H1 (cell line): Measurements from ENCODE around the gene C9orf40. TPM values are rescaled to one million over a fixed set of nuclear protein-coding genes. Genes with fewer than 3 reads are reported as not detected.

Source experiments
- CTCF ChIA-PET: fragments of 300-600 bp; sonication (Branson Sonifier 250); formaldehyde crosslinking; loops from one replicate; lab custom pipeline; 2021; ENCODE audit not compliant: partially characterized antibody; lab: Charles Lee
- POLR2A ChIA-PET: fragments of 300-600 bp; sonication (Branson Sonifier 250); formaldehyde crosslinking; loops from one replicate; lab custom pipeline; 2021; ENCODE audit warnings: inconsistent platforms; ENCODE audit not compliant: partially characterized antibody; lab: Charles Lee
- DNase-seq, 2 experiments: peaks; one replicate each; pipeline versions ENCODE4 v3.0.0 to v3.0.0-alpha.2; 2010 to 2022; ENCODE audit warnings: low spot score in 2 of 2, low read depth in 1 of 2, mixed read lengths in 1 of 2
- FAIRE-seq: peaks from 2 replicates; lab custom pipeline; 2011; peaks lifted over from hg19 to GRCh38; lab: Jason Lieb, UNC
- H2AFZ ChIP-seq: 2 replicates; pipeline ENCODE4 v1.8.1; 2012; ENCODE audit warnings: low read length, inconsistent platforms
- H2AK5ac ChIP-seq: 2 replicates; pipeline ENCODE4 v1.6.1; 2013; ENCODE audit warnings: low read depth, low read length
- H2BK120ac ChIP-seq: replicated peaks from 2 replicates; pipeline ENCODE3; 2013; ENCODE audit warnings: low read depth, low read length, inconsistent platforms
- H2BK12ac ChIP-seq: 2 replicates; pipeline ENCODE4 v1.6.1; 2013; ENCODE audit warnings: low read depth, low read length
- H2BK15ac ChIP-seq: 2 replicates; pipeline ENCODE4 v1.6.1; 2013; ENCODE audit warnings: low read length
- H2BK20ac ChIP-seq: 2 replicates; pipeline ENCODE4 v1.6.1; 2013; ENCODE audit warnings: low read length
- H2BK5ac ChIP-seq: 2 replicates; pipeline ENCODE4 v1.6.1; 2013; ENCODE audit warnings: low read depth, low read length
- H3K14ac ChIP-seq: 2 replicates; pipeline ENCODE4 v1.6.1; 2013; ENCODE audit warnings: inconsistent platforms; ENCODE audit not compliant: insufficient read length
- H3K18ac ChIP-seq: 2 replicates; pipeline ENCODE4 v1.6.1; 2013; ENCODE audit warnings: low read length; ENCODE audit errors: extremely low read depth
- H3K23ac ChIP-seq: 2 replicates; pipeline ENCODE4 v1.6.1; 2013; ENCODE audit warnings: inconsistent platforms; ENCODE audit not compliant: insufficient read length
- H3K23me2 ChIP-seq: 2 replicates; pipeline ENCODE4 v1.6.1; 2013; ENCODE audit warnings: low read depth, low read length
- H3K27ac ChIP-seq: 2 replicates; pipeline ENCODE4 v1.6.1; 2011; ENCODE audit warnings: low read depth, low read length, inconsistent platforms
- H3K27me3 ChIP-seq, 4 experiments: replicated peaks in 1 of 4; 1 replicate in 1 of 4; 2 replicates in 3 of 4; pipeline versions ENCODE4 v1.6.1 to v1.8.1; 2011 to 2013; ENCODE audit warnings: low read length in 3 of 4, mild to moderate bottlenecking in 3 of 4, inconsistent platforms in 2 of 4, mixed read lengths in 2 of 4, moderate library complexity in 1 of 4; ENCODE audit not compliant: control insufficient read depth in 3 of 4, insufficient read depth in 3 of 4; ENCODE audit errors: extremely low read depth in 1 of 4
- H3K36me3 ChIP-seq, 4 experiments: 2 replicates each; pipeline versions ENCODE4 v1.6.1 to v1.8.1; 2011 to 2013; ENCODE audit warnings: mild to moderate bottlenecking in 4 of 4, low read length in 3 of 4, moderate library complexity in 2 of 4, control low read depth in 1 of 4, inconsistent platforms in 1 of 4; ENCODE audit not compliant: insufficient read depth in 4 of 4, control insufficient read depth in 2 of 4
- H3K4ac ChIP-seq: replicated peaks from 2 replicates; pipeline ENCODE3; 2013; ENCODE audit warnings: low read length, low read depth, mixed read lengths, inconsistent platforms; ENCODE audit not compliant: insufficient read length
- H3K4me1 ChIP-seq, 4 experiments: replicated peaks in 1 of 4; 1 replicate in 1 of 4; 2 replicates in 3 of 4; pipeline versions ENCODE4 v1.6.1 to v1.8.1; 2011 to 2013; ENCODE audit warnings: low read length in 3 of 4, inconsistent platforms in 2 of 4, mixed read lengths in 1 of 4; ENCODE audit not compliant: insufficient read depth in 4 of 4, control insufficient read depth in 3 of 4
- H3K4me2 ChIP-seq, 2 experiments: 2 replicates each; pipeline versions ENCODE4 v1.6.1 to v1.8.1; 2011 to 2013; ENCODE audit warnings: low read depth in 2 of 2, low read length in 2 of 2, control low read depth in 1 of 2, inconsistent platforms in 1 of 2, mild to moderate bottlenecking in 1 of 2; ENCODE audit not compliant: insufficient read depth in 1 of 2
- H3K4me3 ChIP-seq, 4 experiments: fragments of 200-600, 300-600 bp in 1 of 4; sonication (generic), shearing (Covaris generic), sonication (Bioruptor Twin) in 1 of 4; 2 replicates each; pipeline versions ENCODE4 v1.5.1 to v1.8.1; 2011 to 2016; ENCODE audit warnings: low read length in 4 of 4, low read depth in 3 of 4, control low read depth in 2 of 4, inconsistent platforms in 2 of 4, mild to moderate bottlenecking in 2 of 4, mixed read lengths in 1 of 4, moderate library complexity in 1 of 4; ENCODE audit not compliant: insufficient read depth in 2 of 4; ENCODE audit errors: extremely low read depth in 1 of 4
- H3K56ac ChIP-seq: replicated peaks from 2 replicates; pipeline ENCODE3; 2013; ENCODE audit warnings: low read depth, mild to moderate bottlenecking, mixed read lengths, low read length, inconsistent platforms; ENCODE audit not compliant: insufficient read length
- H3K79me1 ChIP-seq: 2 replicates; pipeline ENCODE4 v1.6.1; 2013; ENCODE audit warnings: low read depth, low read length, control low read depth
- H3K79me2 ChIP-seq, 2 experiments: 2 replicates each; pipeline versions ENCODE4 v1.6.1 to v1.8.1; 2012 to 2013; ENCODE audit warnings: low read length in 2 of 2, mild to moderate bottlenecking in 2 of 2, inconsistent platforms in 1 of 2; ENCODE audit not compliant: insufficient read depth in 2 of 2, control insufficient read depth in 1 of 2
- H3K9ac ChIP-seq, 4 experiments: replicated peaks in 1 of 4; 1 replicate in 1 of 4; 2 replicates in 3 of 4; pipeline versions ENCODE4 v1.6.1 to v1.8.1; 2011 to 2013; ENCODE audit warnings: low read depth in 3 of 4, low read length in 3 of 4, control low read depth in 2 of 4, mild to moderate bottlenecking in 2 of 4, moderate library complexity in 2 of 4, inconsistent platforms in 1 of 4; ENCODE audit errors: extremely low read depth in 1 of 4
- H3K9me3 ChIP-seq, 2 experiments: 2 replicates each; pipeline versions ENCODE4 v1.6.1 to v1.8.1; 2012 to 2013; ENCODE audit warnings: mild to moderate bottlenecking in 2 of 2, moderate library complexity in 2 of 2, control low read depth in 1 of 2, inconsistent platforms in 1 of 2, low read depth in 1 of 2, low read length in 1 of 2, mixed read lengths in 1 of 2; ENCODE audit not compliant: insufficient read depth in 2 of 2
- H4K20me1 ChIP-seq, 2 experiments: replicated peaks in 1 of 2; 2 replicates each; pipeline versions ENCODE3 to v1.8.1; 2011 to 2013; ENCODE audit warnings: inconsistent platforms in 2 of 2, low read length in 2 of 2, mild to moderate bottlenecking in 1 of 2; ENCODE audit not compliant: insufficient read depth in 2 of 2, control insufficient read depth in 1 of 2
- H4K5ac ChIP-seq: 2 replicates; pipeline ENCODE4 v1.6.1; 2013; ENCODE audit warnings: low read length, low read depth, mixed read lengths, inconsistent platforms; ENCODE audit not compliant: insufficient read length
- H4K8ac ChIP-seq: 2 replicates; pipeline ENCODE4 v1.8.0; 2013; ENCODE audit warnings: mild to moderate bottlenecking, moderate library complexity, low read length, inconsistent platforms; ENCODE audit not compliant: insufficient read depth; ENCODE audit errors: extremely low read depth
- H4K91ac ChIP-seq: replicated peaks from 2 replicates; pipeline ENCODE3; 2013; ENCODE audit warnings: low read length, mixed read lengths, inconsistent platforms; ENCODE audit not compliant: insufficient read length
- ASH2L ChIP-seq: fragments of 200-600, 300-600 bp; sonication (generic); IDR thresholded peaks from one replicate; pipeline ENCODE4 v1.7.1; 2017; ENCODE audit warnings: low read length
- CREB1 ChIP-seq: IDR thresholded peaks from 2 replicates; pipeline ENCODE4 v1.6.1; 2012; ENCODE audit warnings: inconsistent platforms
- CTBP2 ChIP-seq: IDR thresholded peaks from 2 replicates; pipeline ENCODE4 v1.7.0; 2011; ENCODE audit warnings: borderline replicate concordance, mild to moderate bottlenecking, moderate library complexity, mixed read lengths, low read length; ENCODE audit not compliant: insufficient read depth, insufficient read length
- EP300 ChIP-seq, 2 experiments: IDR thresholded peaks; 1 replicate in 1 of 2; 2 replicates in 1 of 2; pipeline ENCODE4 v1.6.1; 2011 to 2012; ENCODE audit warnings: low read depth in 2 of 2, low read length in 2 of 2, mild to moderate bottlenecking in 2 of 2, borderline replicate concordance in 1 of 2, inconsistent platforms in 1 of 2, moderate library complexity in 1 of 2
- FOSL1 ChIP-seq: IDR thresholded peaks from 2 replicates; pipeline ENCODE4 v1.6.1; 2011; ENCODE audit warnings: mild to moderate bottlenecking, low read depth, low read length, moderate library complexity; ENCODE audit not compliant: insufficient read depth
- NRF1 ChIP-seq: IDR thresholded peaks from 2 replicates; pipeline ENCODE4 v1.6.1; 2011; ENCODE audit warnings: mild to moderate bottlenecking, low read depth, low read length, improper control_type of control experiment
- RNF2 ChIP-seq: fragments of 200-900, 300-1000 bp; sonication (generic); IDR thresholded peaks from 2 replicates; pipeline ENCODE4 v1.7.1; 2016; ENCODE audit warnings: borderline replicate concordance, low read depth, mild to moderate bottlenecking, antibody characterized with exemption, low read length; ENCODE audit not compliant: poor library complexity, severe bottlenecking; ENCODE audit errors: missing control alignments
- SP1 ChIP-seq: IDR thresholded peaks from 2 replicates; pipeline ENCODE4 v1.6.1; 2011; ENCODE audit warnings: low read depth, low read length
- TAF7 ChIP-seq: optimal IDR thresholded peaks from 2 replicates; pipeline ENCODE3; 2011; ENCODE audit warnings: low read depth, mild to moderate bottlenecking, inconsistent platforms, low read length, moderate library complexity, borderline replicate concordance
- TBP ChIP-seq: IDR thresholded peaks from 2 replicates; pipeline ENCODE4 v1.6.1; 2011; ENCODE audit warnings: low read depth, low read length, improper control_type of control experiment
- WGBS, 2 experiments: shearing (Covaris generic) in 1 of 2; methylation state at CpG; one replicate each; pipeline versions ENCODE4 v1.1.6 to v1.1.7; 2013 to 2015; ENCODE audit warnings: low lambda C conversion rate in 2 of 2, mixed read lengths in 2 of 2, inconsistent platforms in 1 of 2, low coverage in 1 of 2, missing lambda C conversion rate in 1 of 2; ENCODE audit not compliant: insufficient replicate concordance in 2 of 2, insufficient coverage in 1 of 2, insufficient read length in 1 of 2; ENCODE audit errors: extremely low coverage in 1 of 2, missing lambda C conversion rate in 1 of 2; 5-methylcytosine and 5-hydroxymethylcytosine counted together
- polyA plus RNA-seq, 7 experiments: library from polyadenylated mRNA; depleted of rRNA in 3 of 7; stranded (reverse) in 5 of 7; unstranded in 2 of 7; fragments of >200 nt in 5 of 7; fragments of 200-250 nt in 2 of 7; gene quantifications; 1 replicate in 5 of 7; 2 replicates in 1 of 7; 4 replicates in 1 of 7; pipeline versions ENCODE4 v1.2.1 to v1.2.3, GENCODE V29; 2011 to 2013; ENCODE audit warnings: missing spikeins in 2 of 7, mixed read lengths in 2 of 7
- total RNA-seq: library from RNA; stranded (reverse); fragmentation: NEBNext Ultra II Directional; extraction: Animal tissue kit (Norgen Biotek cat#: 25700); gene quantifications from 2 replicates; pipeline ENCODE4 v1.2.1, GENCODE V29; 2021
- TF ChIP-seq, protein P1 (sequence below): IDR thresholded peaks from 2 replicates; pipeline ENCODE4 v1.6.1; 2012; ENCODE audit warnings: inconsistent platforms
- TF ChIP-seq, protein P2 (sequence below): IDR thresholded peaks from 2 replicates; pipeline ENCODE4 v1.6.1; 2011; ENCODE audit warnings: low read length, improper control_type of control experiment

Gene C9orf40
- total and polyA plus RNA-seq, 2 of the 8 experiments (the other 6 are each of a cell fraction or from before 2014, with no cell fraction given), result 3.6 to 11.2 TPM

- H2BK5ac ChIP-seq, result no peak overlapping the region
- H3K56ac ChIP-seq, result no peak overlapping the region
- H2BK15ac ChIP-seq, result no peak overlapping the region
- no peaks in the 10 kb centered on the region for H3K79me1 ChIP-seq
- no peak overlapping the region for H2BK20ac ChIP-seq
- no peak overlapping the region for H3K4me3 ChIP-seq
- H3K9me3 ChIP-seq, result 0 out of 4 replicates have a peak, but pooled peaks cover 2 to 5% of the 10 kb centered on the region in 2 experiments
- no peaks in the 10 kb centered on the region for H3K23me2 ChIP-seq
- DNase-seq, result no peak
- H3K79me2 ChIP-seq, result no peaks in the 10 kb centered on the region
- no peak overlapping the region for H2AK5ac ChIP-seq
- no peak overlapping the region for H3K4ac ChIP-seq
- no peak overlapping the region for H3K4me2 ChIP-seq
- H2BK120ac ChIP-seq, result no peak overlapping the region
- no peak overlapping the region for H2BK12ac ChIP-seq
- no peaks in the 10 kb centered on the region for H3K27me3 ChIP-seq
- no peaks in the 10 kb centered on the region for H4K20me1 ChIP-seq
- H3K4me1 ChIP-seq, result no peaks in the 10 kb centered on the region
- H4K5ac ChIP-seq, result no peak overlapping the region
- POLR2A ChIA-PET, result no interaction called here
- no peak overlapping the region for H3K18ac ChIP-seq
- WGBS, 2 experiments, result 89% methylated on average over 4 of the region's 4 CpGs; no CpG with 5 or more reads in 1 of the 2 experiments
- peaks cover 0 to 6% (median 3%) of the 10 kb centered on the region in 4 experiments; a peak in 4 of 8 replicates for H3K36me3 ChIP-seq
- H3K14ac ChIP-seq, result no peak overlapping the region
- H3K9ac ChIP-seq, result no peak overlapping the region
- no peak overlapping the region for H4K91ac ChIP-seq
- CTCF ChIA-PET, result no interaction called here
- no peak for FAIRE-seq
- H3K23ac ChIP-seq, result no peak overlapping the region
- no peak overlapping the region for H2AFZ ChIP-seq
- no peak overlapping the region for H4K8ac ChIP-seq
- no peak overlapping the region for H3K27ac ChIP-seq
- TF ChIP-seq CTBP2 (no peak), ASH2L (no peak), NRF1 (no peak), TAF7 (no peak), FOSL1 (no peak), SP1 (no peak), EP300 (IDR thresholded peaks at IDR 0.05; ENCODE audit: borderline replicate concordance in 1 of 2, low read depth in 2 of 2, low read length in 2 of 2) (no peak), RNF2 (no peak), TBP (no peak), CREB1 (no peak)
- TF ChIP-seq, protein P1, sequence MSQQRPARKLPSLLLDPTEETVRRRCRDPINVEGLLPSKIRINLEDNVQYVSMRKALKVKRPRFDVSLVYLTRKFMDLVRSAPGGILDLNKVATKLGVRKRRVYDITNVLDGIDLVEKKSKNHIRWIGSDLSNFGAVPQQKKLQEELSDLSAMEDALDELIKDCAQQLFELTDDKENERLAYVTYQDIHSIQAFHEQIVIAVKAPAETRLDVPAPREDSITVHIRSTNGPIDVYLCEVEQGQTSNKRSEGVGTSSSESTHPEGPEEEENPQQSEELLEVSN, result no peak
- TF ChIP-seq, protein P2, sequence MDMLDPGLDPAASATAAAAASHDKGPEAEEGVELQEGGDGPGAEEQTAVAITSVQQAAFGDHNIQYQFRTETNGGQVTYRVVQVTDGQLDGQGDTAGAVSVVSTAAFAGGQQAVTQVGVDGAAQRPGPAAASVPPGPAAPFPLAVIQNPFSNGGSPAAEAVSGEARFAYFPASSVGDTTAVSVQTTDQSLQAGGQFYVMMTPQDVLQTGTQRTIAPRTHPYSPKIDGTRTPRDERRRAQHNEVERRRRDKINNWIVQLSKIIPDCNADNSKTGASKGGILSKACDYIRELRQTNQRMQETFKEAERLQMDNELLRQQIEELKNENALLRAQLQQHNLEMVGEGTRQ, result no peak
Observed at GRCh38 chr9:74979844-74980243, 27.1 kb upstream of the C9orf40 start.
